Breast epithelium (tissue), 3 donors: Measurements from ENCODE around the gene PPEF1.

ENCODE experiments used
- CTCF ChIP-seq, 3 donors: fragments of 450-650 bp; IDR thresholded peaks; one replicate each; pipeline ENCODE4 v1.5.1; 2016 to 2017; ENCODE audit warnings: antibody characterized with exemption in 3 of 3, mild to moderate bottlenecking in 3 of 3, moderate library complexity in 3 of 3
- POLR2A ChIP-seq: fragments of 450-650 bp; IDR thresholded peaks from one replicate; pipeline ENCODE4 v1.6.1; 2016; ENCODE audit warnings: antibody characterized with exemption, mild to moderate bottlenecking, moderate library complexity
- POLR2AphosphoS5 ChIP-seq, 3 donors: sonication (generic); formaldehyde crosslinking; IDR thresholded peaks; one replicate each; pipeline ENCODE4 v1.6.1; 2017; ENCODE audit warnings: antibody characterized with exemption in 3 of 3

GRCh38 chrX:18721683-18722499 is 14.4 kb downstream of the PPEF1 start:
- TF ChIP-seq CTCF (IDR thresholded peaks at IDR 0.05) (no peak), POLR2AphosphoS5 (IDR thresholded peaks at IDR 0.05) (no peak), POLR2A (no peak)
